Measurements from ENCODE around the gene LPP. TPM values are rescaled to one million over a fixed set of nuclear protein-coding genes. Genes with fewer than 3 reads are reported as not detected.

Gene LPP
- total RNA-seq, 1 donor from 2014 or later: 96.7 TPM

DNA sequence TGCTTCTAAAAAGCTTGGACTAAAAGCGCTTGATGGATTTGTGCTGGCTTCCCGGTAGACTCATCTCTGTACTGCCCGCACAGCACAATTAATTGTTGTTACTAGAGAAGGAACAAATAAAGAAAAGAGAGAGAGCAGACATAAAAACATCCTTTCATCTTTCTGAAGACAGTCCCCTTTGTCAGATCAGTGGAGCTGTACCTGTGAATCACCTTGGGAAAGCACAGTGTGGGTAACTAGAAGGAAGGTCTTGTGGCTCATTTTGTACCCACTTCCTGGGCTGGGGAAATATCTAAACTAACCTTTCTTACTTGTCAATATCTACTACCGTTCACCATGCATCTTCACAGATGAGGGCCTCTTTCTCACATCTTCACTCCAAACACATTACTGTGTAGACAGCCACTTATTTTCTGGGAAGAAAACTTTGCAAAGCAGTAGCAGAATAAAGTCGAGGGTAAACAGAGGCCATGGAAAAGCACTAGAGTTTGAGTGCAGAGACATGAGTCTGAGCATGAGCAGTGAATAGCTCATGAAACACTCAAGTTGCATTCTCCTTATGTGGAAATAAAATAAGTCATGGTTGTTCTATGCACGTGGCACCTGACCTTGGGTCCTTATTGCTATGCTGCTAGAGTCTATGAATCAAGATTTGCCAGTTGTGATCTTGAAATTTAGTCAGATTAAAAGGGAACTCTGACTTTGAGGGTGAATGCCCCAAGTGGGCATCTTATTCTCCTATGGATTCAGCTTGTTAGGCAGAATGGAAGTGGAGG is 169.3 kb downstream of the LPP start:
- Mint-ChIP-seq H3K9me3 (peaks cover 4% of the 10 kb centered on the region), H3K4me1 (ENCODE audit: unreplicated experiment) (no peaks in the 10 kb centered on the region), H3K4me3 (no peak overlapping the region), H3K27me3 (no peaks in the 10 kb centered on the region), H3K36me3 (peaks cover 18% of the 10 kb centered on the region), H3K27ac (no peak overlapping the region)
- TF ChIP-seq, protein P1, sequence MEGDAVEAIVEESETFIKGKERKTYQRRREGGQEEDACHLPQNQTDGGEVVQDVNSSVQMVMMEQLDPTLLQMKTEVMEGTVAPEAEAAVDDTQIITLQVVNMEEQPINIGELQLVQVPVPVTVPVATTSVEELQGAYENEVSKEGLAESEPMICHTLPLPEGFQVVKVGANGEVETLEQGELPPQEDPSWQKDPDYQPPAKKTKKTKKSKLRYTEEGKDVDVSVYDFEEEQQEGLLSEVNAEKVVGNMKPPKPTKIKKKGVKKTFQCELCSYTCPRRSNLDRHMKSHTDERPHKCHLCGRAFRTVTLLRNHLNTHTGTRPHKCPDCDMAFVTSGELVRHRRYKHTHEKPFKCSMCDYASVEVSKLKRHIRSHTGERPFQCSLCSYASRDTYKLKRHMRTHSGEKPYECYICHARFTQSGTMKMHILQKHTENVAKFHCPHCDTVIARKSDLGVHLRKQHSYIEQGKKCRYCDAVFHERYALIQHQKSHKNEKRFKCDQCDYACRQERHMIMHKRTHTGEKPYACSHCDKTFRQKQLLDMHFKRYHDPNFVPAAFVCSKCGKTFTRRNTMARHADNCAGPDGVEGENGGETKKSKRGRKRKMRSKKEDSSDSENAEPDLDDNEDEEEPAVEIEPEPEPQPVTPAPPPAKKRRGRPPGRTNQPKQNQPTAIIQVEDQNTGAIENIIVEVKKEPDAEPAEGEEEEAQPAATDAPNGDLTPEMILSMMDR (conservative IDR thresholded peaks at IDR 0.05): no peak
- DNase-seq (ENCODE audit: extremely low spot score, unreplicated experiment): no peak

DNA sequence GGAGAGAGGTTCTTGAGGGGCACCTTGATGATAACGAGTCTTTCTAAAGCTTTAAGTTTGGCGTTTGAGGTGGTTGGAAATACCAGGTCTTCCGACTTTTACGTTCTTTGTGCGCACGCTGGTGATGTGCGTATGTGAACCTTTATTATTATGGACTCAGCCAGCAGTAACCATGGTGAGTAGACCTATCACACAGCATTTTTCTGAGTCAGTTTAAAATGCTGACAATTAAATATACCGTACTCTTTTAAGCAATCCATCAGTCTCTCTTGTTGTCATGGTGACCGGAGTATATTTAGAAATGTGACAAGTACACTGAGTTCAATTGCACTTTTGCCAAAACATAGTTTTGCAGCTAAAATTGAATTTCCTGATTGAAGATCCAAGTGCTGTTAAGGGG is 172.2 kb downstream of the LPP start:
- no peak overlapping the region for H3K27ac Mint-ChIP-seq
- H3K27me3 Mint-ChIP-seq: no peaks in the 10 kb centered on the region
- peaks cover 22% of the 10 kb centered on the region for H3K36me3 Mint-ChIP-seq
- no peak for DNase-seq (ENCODE audit: extremely low spot score, unreplicated experiment)
- H3K4me3 Mint-ChIP-seq: no peak overlapping the region
- peaks cover 4% of the 10 kb centered on the region for H3K9me3 Mint-ChIP-seq
- peaks cover 8% of the 10 kb centered on the region for H3K4me1 Mint-ChIP-seq (ENCODE audit: unreplicated experiment)
- TF ChIP-seq, protein P1 (conservative IDR thresholded peaks at IDR 0.05): no peak

DNA sequence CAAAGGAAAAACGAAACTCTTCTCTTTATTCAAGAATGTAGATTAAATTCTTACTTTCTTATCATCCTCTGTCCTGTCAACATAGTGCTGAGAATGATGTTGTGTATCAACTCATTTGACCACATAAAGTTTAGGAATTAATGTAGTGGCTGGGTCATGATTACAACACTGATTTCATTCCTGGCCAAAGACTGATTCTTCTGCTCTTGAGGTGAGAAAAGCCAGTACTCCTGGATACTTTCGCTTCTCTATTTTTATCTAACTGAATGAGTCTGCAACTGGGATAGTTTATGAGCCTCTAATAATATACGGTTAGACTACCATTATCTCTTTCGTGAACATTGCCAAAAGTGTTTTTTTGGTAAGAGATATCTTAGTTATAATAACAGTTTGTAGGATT is 173.0 kb downstream of the LPP start:
- H3K36me3 Mint-ChIP-seq: peaks cover 22% of the 10 kb centered on the region
- H3K9me3 Mint-ChIP-seq: peaks cover 4% of the 10 kb centered on the region
- H3K27ac Mint-ChIP-seq: no peak overlapping the region
- TF ChIP-seq, protein P1 (conservative IDR thresholded peaks at IDR 0.05): no peak
- H3K4me3 Mint-ChIP-seq: no peak overlapping the region
- no peak for DNase-seq (ENCODE audit: extremely low spot score, unreplicated experiment)
- H3K27me3 Mint-ChIP-seq: no peaks in the 10 kb centered on the region
- peaks cover 13% of the 10 kb centered on the region for H3K4me1 Mint-ChIP-seq (ENCODE audit: unreplicated experiment)

DNA sequence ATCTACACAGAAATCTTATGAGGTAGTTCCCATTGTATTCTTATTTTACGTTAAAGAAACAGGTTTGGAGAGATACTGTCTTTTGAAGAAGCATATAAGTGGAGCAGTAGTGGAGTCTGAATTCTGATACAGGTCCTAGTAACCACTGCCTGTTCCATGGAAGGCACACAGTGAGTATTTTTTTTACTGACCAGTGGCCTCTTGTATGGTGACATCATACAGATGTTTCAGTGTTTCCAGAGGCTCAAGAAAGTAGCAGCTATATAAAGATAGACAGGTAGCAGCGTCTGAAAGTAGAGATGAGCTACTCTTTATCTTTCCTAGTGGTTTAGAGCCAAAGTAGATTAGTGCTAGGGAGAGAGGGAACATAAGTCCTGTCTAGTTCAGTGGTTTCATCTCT is 173.5 kb downstream of the LPP start:
- peaks cover 22% of the 10 kb centered on the region for H3K36me3 Mint-ChIP-seq
- TF ChIP-seq, protein P1 (conservative IDR thresholded peaks at IDR 0.05): no peak
- no peak for DNase-seq (ENCODE audit: extremely low spot score, unreplicated experiment)
- H3K27ac Mint-ChIP-seq: no peak overlapping the region
- H3K27me3 Mint-ChIP-seq: no peaks in the 10 kb centered on the region
- H3K4me3 Mint-ChIP-seq: no peak overlapping the region
- peaks cover 4% of the 10 kb centered on the region for H3K9me3 Mint-ChIP-seq
- H3K4me1 Mint-ChIP-seq (ENCODE audit: unreplicated experiment): peaks cover 13% of the 10 kb centered on the region

DNA sequence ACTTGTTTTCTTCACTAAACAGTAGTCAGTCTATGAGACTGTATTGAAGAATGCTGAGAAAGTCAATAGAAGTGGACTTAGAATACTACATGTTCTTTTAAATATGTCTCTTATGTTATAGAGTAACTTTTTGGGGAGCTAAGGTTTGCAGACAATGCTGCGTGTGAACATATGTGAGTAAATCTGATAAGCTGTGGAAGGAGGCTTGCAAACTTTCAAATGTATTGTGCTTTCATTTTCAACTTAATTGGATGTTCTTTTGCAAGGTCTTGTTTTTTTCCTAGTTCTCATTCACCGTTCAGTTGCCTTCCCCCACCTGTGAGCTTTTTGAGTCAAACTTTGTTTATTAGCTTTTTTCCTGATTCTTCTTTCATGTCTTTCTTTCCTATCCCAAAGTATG is 176.2 kb downstream of the LPP start:
- TF ChIP-seq, protein P1 (conservative IDR thresholded peaks at IDR 0.05): no peak
- Mint-ChIP-seq H3K27me3 (no peaks in the 10 kb centered on the region), H3K4me1 (ENCODE audit: unreplicated experiment) (peaks cover 15% of the 10 kb centered on the region), H3K9me3 (peaks cover 4% of the 10 kb centered on the region), H3K27ac (no peak overlapping the region), H3K4me3 (no peak overlapping the region), H3K36me3 (peaks cover 20% of the 10 kb centered on the region)
- no peak for DNase-seq (ENCODE audit: extremely low spot score, unreplicated experiment)

All from type B pancreatic cell (in vitro differentiated cells).